GM23248 (cell line): ENCODE results near the gene PIGQ.

Experiments
- EZH2 ChIP-seq: fragments of 200-600 bp; sonication (generic); IDR thresholded peaks from 2 replicates; pipeline ENCODE4 v1.6.1; 2018; ENCODE audit warnings: antibody characterized with exemption, mild to moderate bottlenecking; ENCODE audit not compliant: insufficient read depth, poor library complexity, severe bottlenecking
- EZH2phosphoT487 ChIP-seq: fragments of 200-600 bp; sonication (generic); IDR thresholded peaks from 2 replicates; pipeline ENCODE4 v1.6.1; 2018; ENCODE audit warnings: antibody characterized with exemption, moderate library complexity, mild to moderate bottlenecking, low read depth; ENCODE audit not compliant: insufficient read depth

DNA sequence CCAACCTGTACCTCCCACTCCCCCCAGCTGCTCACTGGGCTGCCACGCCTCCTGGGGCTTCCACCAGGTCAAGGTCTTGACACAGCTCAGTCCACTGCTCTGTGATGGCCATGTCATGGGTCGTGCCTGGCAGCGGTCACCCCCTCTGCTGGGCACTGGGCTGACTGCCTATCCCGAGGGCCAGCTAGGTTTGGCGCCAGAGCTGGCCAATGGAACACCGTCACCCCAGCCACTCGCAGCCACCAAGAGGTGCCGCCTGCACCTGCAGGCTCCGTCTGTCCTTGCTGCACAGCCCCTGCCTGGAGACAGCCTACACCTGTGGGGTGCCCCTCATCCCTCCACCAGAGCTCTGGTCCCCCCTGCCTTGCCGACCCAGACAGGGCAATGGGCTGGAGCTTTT is 15.6 kb downstream of the PIGQ start:
- TF ChIP-seq EZH2 (no peak), EZH2phosphoT487 (no peak)
